K562 (cell line): ENCODE data around the gene RAB5B. TPM values are rescaled to one million over a fixed set of nuclear protein-coding genes. Genes with fewer than 3 reads are reported as not detected.
A peak's percentile ranks its signal among the peaks of the same experiment; 100 is the strongest.

Experiments used
- ATAC-seq: fragments of 200-7000 bp; cut with Tn5 transposase; 3 replicates; pipeline ENCODE4 v1.9.1; 2020; ENCODE audit warnings: moderate library complexity
- BruUV-seq: library from RNA; stranded (reverse); fragments of 400-500 nt; replicated peaks from 2 replicates; lab custom pipeline; 2021; lab: Mats Ljungman, UMichigan
- CTCF ChIA-PET: fragments of 300-600 bp; formaldehyde crosslinking; extraction: SDS; loops from one replicate; lab custom pipeline; 2021; ENCODE audit warnings: low intra/inter-chr PET ratio; lab: Yijun Ruan, JAX
- POLR2A ChIA-PET: fragments of 300-600, 350-650 bp; sonication (Branson Sonifier 250); formaldehyde crosslinking; extraction: SDS; loops from one replicate; lab custom pipeline; 2021; ENCODE audit warnings: antibody characterized with exemption, inconsistent platforms; lab: Yijun Ruan, JAX
- DNase-seq, 4 experiments: peaks; one replicate each; pipeline versions ENCODE4 v3.0.0 to v3.0.0-alpha.2; 2011 to 2018; ENCODE audit warnings: low spot score in 3 of 4, mixed read lengths in 3 of 4; ENCODE audit errors: extremely low read depth in 1 of 4
- FAIRE-seq: peaks from 2 replicates; lab custom pipeline; 2011; peaks lifted over from hg19 to GRCh38; lab: Jason Lieb, UNC
- H2AFZ ChIP-seq: 2 replicates; pipeline ENCODE4 v1.6.0; 2011; ENCODE audit warnings: low read depth, low read length, control low read depth, inconsistent platforms
- H3K27ac ChIP-seq: fragments of 200-600 bp; 3 replicates; pipeline ENCODE4 v1.8.0; 2011; ENCODE audit warnings: low read depth, mild to moderate bottlenecking, control low read depth, inconsistent platforms, low read length, moderate library complexity, mixed read lengths; ENCODE audit errors: extremely low read depth
- H3K27me3 ChIP-seq, 2 experiments: fragments of 300-600 bp in 1 of 2; 2 replicates in 1 of 2; 3 replicates in 1 of 2; pipeline versions ENCODE4 v1.6.0 to v1.8.0; 2011; ENCODE audit warnings: inconsistent platforms in 2 of 2, low read length in 2 of 2, mild to moderate bottlenecking in 1 of 2, mixed read lengths in 1 of 2, moderate library complexity in 1 of 2; ENCODE audit not compliant: control insufficient read depth in 2 of 2, insufficient read depth in 2 of 2
- H3K36me3 ChIP-seq: fragments of 300-600 bp; 3 replicates; pipeline ENCODE4 v1.8.0; 2011; ENCODE audit warnings: mild to moderate bottlenecking, low read length, inconsistent platforms; ENCODE audit not compliant: control insufficient read depth, insufficient read depth
- H3K4me1 ChIP-seq, 2 experiments: fragments of 200-600 bp in 1 of 2; replicated peaks in 1 of 2; 2 replicates in 1 of 2; 3 replicates in 1 of 2; pipeline versions ENCODE4 v1.5.1 to v1.8.0; 2011; ENCODE audit warnings: inconsistent platforms in 2 of 2, low read length in 2 of 2, mild to moderate bottlenecking in 1 of 2, mixed read lengths in 1 of 2, moderate library complexity in 1 of 2; ENCODE audit not compliant: control insufficient read depth in 2 of 2, insufficient read depth in 2 of 2
- H3K4me2 ChIP-seq: 2 replicates; pipeline ENCODE4 v1.6.1; 2011; ENCODE audit warnings: low read length, control low read depth, inconsistent platforms, mixed read lengths; ENCODE audit not compliant: insufficient read depth
- H3K4me3 ChIP-seq: fragments of 200-600 bp; sonication (generic), shearing (Covaris generic); 2 replicates; pipeline ENCODE4 v1.5.1; 2016; ENCODE audit warnings: control low read depth, inconsistent platforms
- H3K79me2 ChIP-seq: fragments of 200-600 bp; 3 replicates; pipeline ENCODE4 v1.8.0; 2011; ENCODE audit warnings: low read length, inconsistent platforms; ENCODE audit not compliant: control insufficient read depth, insufficient read depth
- H3K9ac ChIP-seq, 2 experiments: 2 replicates each; pipeline versions ENCODE4 v1.6.0 to v1.6.1; 2011; ENCODE audit warnings: low read depth in 2 of 2, low read length in 2 of 2, control low read depth in 1 of 2, inconsistent platforms in 1 of 2, mild to moderate bottlenecking in 1 of 2, mixed read lengths in 1 of 2; ENCODE audit not compliant: insufficient read depth in 1 of 2
- H3K9me1 ChIP-seq: one replicate; pipeline ENCODE4 v1.6.0; 2011; ENCODE audit warnings: inconsistent platforms, mild to moderate bottlenecking, low read length, moderate library complexity; ENCODE audit not compliant: control insufficient read depth, insufficient read depth
- H3K9me3 ChIP-seq: replicated peaks from 2 replicates; pipeline ENCODE4 v1.5.1; 2011; ENCODE audit warnings: low read depth, low read length, inconsistent platforms; ENCODE audit not compliant: control insufficient read depth, insufficient read depth
- H4K20me1 ChIP-seq: replicated peaks from 2 replicates; pipeline ENCODE4 v1.6.1; 2011; ENCODE audit warnings: low read length, inconsistent platforms, mixed read lengths; ENCODE audit not compliant: control insufficient read depth, insufficient read depth
- BMI1 ChIP-seq: fragments of 150-350 bp; IDR thresholded peaks from 2 replicates; pipeline ENCODE4 v1.6.1; 2014; ENCODE audit warnings: low read length
- BRD9 ChIP-seq: fragments of 450-650 bp; IDR thresholded peaks from 2 replicates; pipeline ENCODE4 v1.6.1; 2018; ENCODE audit warnings: low read depth; ENCODE audit not compliant: partially characterized antibody
- C11orf30 ChIP-seq: fragments of 450-650 bp; IDR thresholded peaks from 2 replicates; pipeline ENCODE4 v1.6.1; 2016; ENCODE audit warnings: low read depth, mild to moderate bottlenecking
- CBFA2T3 ChIP-seq: fragments of 450-650 bp; IDR thresholded peaks from 2 replicates; pipeline ENCODE4 v1.6.1; 2017
- E2F4 ChIP-seq: sonication (generic); formaldehyde crosslinking; IDR thresholded peaks from 2 replicates; pipeline ENCODE4 v1.8.0; 2022; ENCODE audit warnings: mild to moderate bottlenecking, low read depth, missing genetic modification reagents
- E2F6 ChIP-seq, 2 experiments: IDR thresholded peaks; 2 replicates each; pipeline ENCODE4 v1.6.1; 2011; ENCODE audit warnings: borderline replicate concordance in 1 of 2, control low read depth in 1 of 2, low read depth in 1 of 2, low read length in 1 of 2, mild to moderate bottlenecking in 1 of 2, mixed read lengths in 1 of 2, moderate library complexity in 1 of 2; ENCODE audit not compliant: insufficient read depth in 1 of 2, insufficient read length in 1 of 2, poor library complexity in 1 of 2, severe bottlenecking in 1 of 2; ENCODE audit errors: extremely low read depth in 1 of 2
- JUN ChIP-seq, 2 experiments: sonication (generic) in 1 of 2; formaldehyde crosslinking in 1 of 2; IDR thresholded peaks; 2 replicates each; pipeline versions ENCODE4 v1.6.1 to v1.8.0; 2012 to 2022; ENCODE audit warnings: borderline replicate concordance in 2 of 2, mild to moderate bottlenecking in 2 of 2, improper control_type of control experiment in 1 of 2, low read depth in 1 of 2, low read length in 1 of 2, missing genetic modification reagents in 1 of 2
- KAT7 ChIP-seq: sonication (generic); formaldehyde crosslinking; IDR thresholded peaks from 2 replicates; pipeline ENCODE4 v1.8.0; 2022; ENCODE audit warnings: missing genetic modification reagents, mild to moderate bottlenecking, borderline replicate concordance
- ZSCAN32 ChIP-seq: fragments of 450-650 bp; formaldehyde crosslinking; IDR thresholded peaks from 2 replicates; pipeline ENCODE4 v1.4.0; 2020; ENCODE audit warnings: mild to moderate bottlenecking, moderate library complexity
- WGBS: fragments of 100-300 bp; shearing (Covaris generic); methylation state at CpG from one replicate; pipeline ENCODE4 v1.1.6; 2016; ENCODE audit warnings: low coverage, mixed read lengths; ENCODE audit not compliant: insufficient coverage; ENCODE audit errors: missing lambda C conversion rate; 5-methylcytosine and 5-hydroxymethylcytosine counted together
- in situ Hi-C: fragments of 300-500 bp; cut with MboI; formaldehyde crosslinking; loops from 4 replicates; pipeline ENCODE4 v1.15.0; 2018; ENCODE audit warnings: inconsistent platforms, mixed read lengths
- intact Hi-C: fragments of 100-400 bp; cut with micrococcal nuclease; formaldehyde crosslinking; loops from 2 replicates; pipeline ENCODE4 v1.14.2; 2022
- polyA plus RNA-seq, 8 experiments: library from polyadenylated mRNA; depleted of rRNA in 4 of 8; stranded (reverse) in 5 of 8; unstranded in 3 of 8; fragments of >200 nt; fragmentation: Nextera tagmentation in 2 of 8; fragmentation: Illumina TruSeq in 1 of 8; extraction: Ambion mirVana in 2 of 8; extraction: Trizol in 1 of 8; gene quantifications; 2 replicates each; pipeline versions ENCODE4 v1.2.1 to v1.2.3, GENCODE V29; 2011 to 2014; ENCODE audit warnings: inconsistent platforms in 1 of 8, missing spikeins in 1 of 8
- total RNA-seq, 7 experiments: library from RNA; depleted of rRNA in 6 of 7; stranded (reverse); fragments of >200 nt in 6 of 7; fragmentation: Illumina TruSeq in 2 of 7; extraction: Trizol in 2 of 7; gene quantifications; 2 replicates each; pipeline versions ENCODE4 v1.2.1 to v1.2.3, GENCODE V29; 2011 to 2021; ENCODE audit warnings: low replicate concordance in 1 of 7

RAB5B gene
- total and polyA plus RNA-seq, 9 of the 15 experiments (the other 6 are each of a cell fraction or from before 2014, with no cell fraction given), result 6.8 to 73.8 (median 25.2) TPM

GRCh38 chr12:56017181-56017580 lies 43.3 kb downstream of the RAB5B start:
- Histone ChIP-seq H4K20me1 (no peaks in the 10 kb centered on the region), H3K9me3 (no peaks in the 10 kb centered on the region), H2AFZ (no peak overlapping the region), H3K79me2 (peaks cover 30% of the 10 kb centered on the region), H3K27me3 (no peaks in the 10 kb centered on the region), H3K9me1 (no peaks in the 10 kb centered on the region), H3K9ac (no peak overlapping the region), H3K27ac (no peak overlapping the region), H3K4me2 (no peak overlapping the region), H3K4me1 (peaks cover 19 to 31% of the 10 kb centered on the region in 2 experiments), H3K36me3 (no peaks in the 10 kb centered on the region), H3K4me3 (no peak overlapping the region)
- ChIA-PET POLR2A (interaction anchor here (1.0 to 4.0 kb wide), 2 partner anchors 10 to 12 kb away, joined by 4 to 18 read pairs; no protein-coding TSS in a partner anchor), CTCF (no interaction called here)
- 0 out of 2 replicates have a peak, but pooled peaks have one; percentile 5 for TF ChIP-seq CBFA2T3
- TF ChIP-seq JUN (IDR thresholded peaks at IDR 0.05; ENCODE audit: borderline replicate concordance, low read depth, low read length), result no peak
- no peak for TF ChIP-seq JUN (CRISPR knock-in tag; IDR thresholded peaks at IDR 0.05; ENCODE audit: borderline replicate concordance)
- whole genome bisulfite sequencing, result 33% methylated on average over 2 of the region's 4 CpGs
- in situ Hi-C loops, result no loop called here
- ATAC-seq (no peak), DNase-seq (no peak), FAIRE-seq (no peak)
- no TSS peak for BruUV-seq
- intact Hi-C loops, result no loop called here

- FAIRE-seq, result no peak
- no TSS peak for BruUV-seq
Measured at GRCh38 chr12:56018356-56018755, 44.5 kb downstream of the RAB5B start.

More at GRCh38 chr12:56018356-56018755, 44.5 kb downstream of the RAB5B start:
- peaks cover 40% of the 10 kb centered on the region for H3K79me2 ChIP-seq
- CTCF ChIA-PET, result no interaction called here
- no peak for ATAC-seq
- H3K4me1 ChIP-seq, result peaks cover 24 to 36% of the 10 kb centered on the region in 2 experiments
- H3K4me2 ChIP-seq, result no peak overlapping the region
- intact Hi-C loops, result no loop called here
- DNase-seq, result no peak
- 86% methylated on average over 1 of the region's 1 CpG for WGBS
- TF ChIP-seq BMI1 (no peak), C11orf30 (no peak), ZSCAN32 (CRISPR knock-in tag) (no peak), KAT7 (CRISPR knock-in tag) (no peak), BRD9 (no peak), E2F6 (IDR thresholded peaks at IDR 0.05; ENCODE audit: borderline replicate concordance in 1 of 2, extremely low read depth in 1 of 2, insufficient read depth in 1 of 2, insufficient read length in 1 of 2, low read depth in 1 of 2, low read length in 1 of 2, poor library complexity in 1 of 2, severe bottlenecking in 1 of 2) (no peak), E2F4 (CRISPR knock-in tag) (no peak)
- H4K20me1 ChIP-seq, result no peaks in the 10 kb centered on the region
- no peaks in the 10 kb centered on the region for H3K27me3 ChIP-seq
- H3K27ac ChIP-seq, result no peak overlapping the region
- no peaks in the 10 kb centered on the region for H3K9me3 ChIP-seq
- H3K4me3 ChIP-seq, result no peak overlapping the region
- no peaks in the 10 kb centered on the region for H3K9me1 ChIP-seq
- H2AFZ ChIP-seq, result no peak overlapping the region
- H3K36me3 ChIP-seq, result no peaks in the 10 kb centered on the region
- no peak overlapping the region for H3K9ac ChIP-seq
- POLR2A ChIA-PET, result interaction anchor here (2.0 to 4.0 kb wide), 3 partner anchors 12 to 45 kb away, joined by 5 to 19 read pairs (median 18); partner anchors contain the start of genes RAB5B and SUOX
- in situ Hi-C loops, result no loop called here
